Endometrial microvascular endothelial cells (primary cell): ENCODE measurements around the gene WRAP53. TPM values are rescaled to one million over a fixed set of nuclear protein-coding genes. Genes with fewer than 3 reads are reported as not detected.

Experiments used
- in situ Hi-C: cut with HindIII; loops from 2 replicates; pipeline ENCODE4 v1.10.0; 2017; ENCODE audit warnings: low sequenced_read_pairs, low pct_unique_long_range_greater_than_20kb; ENCODE audit errors: inconsistent ontology term
- total RNA-seq: library from RNA; depleted of rRNA; stranded (reverse); fragments of >200 nt; gene quantifications from one replicate; pipeline ENCODE4 v1.2.3, GENCODE V29; 2015; ENCODE audit errors: inconsistent ontology term

Gene WRAP53
- total RNA-seq, 1 donor from 2014 or later = 24.4 TPM

GRCh38 chr17:7676533-7676932 is 11.7 kb upstream of the WRAP53 start:
- in situ Hi-C loops = no loop called here

DNA sequence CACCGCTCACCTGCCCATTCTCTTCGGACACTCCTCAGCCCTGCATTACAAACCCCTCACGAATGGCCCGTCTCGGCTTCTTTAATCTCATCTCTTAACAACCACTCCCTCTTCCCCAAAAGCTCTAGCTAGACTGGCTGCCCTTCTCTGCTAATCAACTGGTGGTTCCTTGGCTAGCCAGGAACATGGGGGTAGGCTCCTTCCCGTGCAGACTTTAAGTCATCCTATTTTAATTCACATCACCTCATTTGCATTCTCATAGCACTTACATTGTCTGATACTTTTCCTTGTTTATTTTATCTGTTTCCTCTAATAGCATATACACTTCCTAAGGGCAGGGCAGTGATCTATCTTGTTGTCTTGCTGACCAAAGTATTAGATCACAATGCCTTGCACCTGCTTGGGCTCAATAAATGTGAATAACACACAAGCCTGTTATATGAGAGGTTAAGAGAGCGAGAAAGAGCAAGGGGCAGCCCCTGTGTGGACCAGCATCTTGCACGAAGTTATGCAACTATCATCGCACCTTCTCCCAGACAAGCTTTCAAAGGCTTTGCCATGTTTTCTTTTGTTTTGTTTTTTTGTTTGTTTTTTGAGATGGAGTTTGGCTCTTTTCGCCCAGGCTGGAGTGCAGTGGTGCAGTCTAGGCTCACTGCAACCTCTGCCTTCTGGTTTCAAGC is 10.7 kb upstream of the WRAP53 start:
- in situ Hi-C loops = no loop called here

GRCh38 chr17:7684851-7685532 is 3.3 kb upstream of the WRAP53 start:
- in situ Hi-C loops = no loop called here

GRCh38 chr17:7685533-7686221 is 2.6 kb upstream of the WRAP53 start:
- in situ Hi-C loops = no loop called here

DNA sequence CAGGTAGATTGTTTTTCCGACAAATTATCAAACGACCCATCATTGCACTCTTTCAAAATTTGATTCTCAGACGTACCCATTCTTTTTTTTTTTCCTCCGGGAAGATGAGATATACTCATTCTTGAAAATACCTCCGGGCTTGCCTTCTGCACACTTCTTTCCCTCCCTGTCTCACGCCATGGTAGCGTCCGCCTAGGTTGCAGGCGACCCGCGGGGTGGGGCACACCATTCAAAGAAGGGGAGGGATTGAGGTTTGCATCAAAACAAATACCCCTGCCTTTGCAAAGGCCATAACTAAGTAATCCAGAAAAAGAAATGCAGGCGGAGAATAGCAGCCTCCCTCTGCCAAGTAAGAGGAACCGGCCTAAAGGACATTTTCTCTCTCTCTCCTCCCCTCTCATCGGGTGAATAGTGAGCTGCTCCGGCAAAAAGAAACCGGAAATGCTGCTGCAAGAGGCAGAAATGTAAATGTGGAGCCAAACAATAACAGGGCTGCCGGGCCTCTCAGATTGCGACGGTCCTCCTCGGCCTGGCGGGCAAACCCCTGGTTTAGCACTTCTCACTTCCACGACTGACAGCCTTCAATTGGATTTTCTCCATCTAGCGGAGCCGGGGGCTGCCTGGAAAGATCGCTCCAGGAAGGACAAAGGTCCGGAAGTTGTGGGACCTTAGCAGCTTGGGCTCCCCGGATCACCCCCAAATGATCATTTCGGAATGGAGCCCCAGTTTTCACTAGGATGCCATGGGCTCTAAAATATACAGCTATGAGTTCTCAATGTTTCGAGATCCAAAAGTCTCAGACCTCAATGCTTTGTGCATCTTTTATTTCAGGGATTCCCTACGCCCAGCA is 1.8 kb upstream of the WRAP53 start:
- in situ Hi-C loops = no loop called here

DNA sequence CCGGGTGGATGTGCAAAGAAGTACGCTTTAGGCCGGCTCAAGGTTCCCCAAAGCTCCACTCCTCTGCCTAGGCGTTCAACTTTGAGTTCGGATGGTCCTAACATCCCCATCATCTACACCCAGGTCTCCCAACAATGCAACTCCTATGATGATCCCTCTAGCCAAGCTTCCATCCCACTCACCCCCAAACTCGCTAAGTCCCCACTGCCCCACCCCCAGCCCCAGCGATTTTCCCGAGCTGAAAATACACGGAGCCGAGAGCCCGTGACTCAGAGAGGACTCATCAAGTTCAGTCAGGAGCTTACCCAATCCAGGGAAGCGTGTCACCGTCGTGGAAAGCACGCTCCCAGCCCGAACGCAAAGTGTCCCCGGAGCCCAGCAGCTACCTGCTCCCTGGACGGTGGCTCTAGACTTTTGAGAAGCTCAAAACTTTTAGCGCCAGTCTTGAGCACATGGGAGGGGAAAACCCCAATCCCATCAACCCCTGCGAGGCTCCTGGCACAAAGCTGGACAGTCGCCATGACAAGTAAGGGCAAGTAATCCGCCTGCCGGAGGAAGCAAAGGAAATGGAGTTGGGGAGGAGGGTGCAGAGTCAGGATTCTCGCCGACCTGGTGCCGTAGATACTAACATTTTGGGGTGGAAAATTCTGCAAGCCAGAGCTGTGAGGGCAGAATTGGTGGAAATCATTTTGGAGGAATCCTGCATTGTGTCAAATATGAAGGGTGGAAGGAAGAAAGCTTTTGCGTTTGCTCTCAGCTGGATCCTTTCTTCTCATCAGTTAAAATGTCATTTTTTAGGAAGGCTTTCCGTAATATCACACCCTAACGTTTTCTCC is 987 bp upstream of the WRAP53 start, which contains the start of gene TP53:
Gene TP53, minus strand, starts transcription at position 419 of the 836 bp plus-strand sequence. CDS start 10,896 bp downstream, outside the sequence.
- in situ Hi-C loops = no loop called here

DNA sequence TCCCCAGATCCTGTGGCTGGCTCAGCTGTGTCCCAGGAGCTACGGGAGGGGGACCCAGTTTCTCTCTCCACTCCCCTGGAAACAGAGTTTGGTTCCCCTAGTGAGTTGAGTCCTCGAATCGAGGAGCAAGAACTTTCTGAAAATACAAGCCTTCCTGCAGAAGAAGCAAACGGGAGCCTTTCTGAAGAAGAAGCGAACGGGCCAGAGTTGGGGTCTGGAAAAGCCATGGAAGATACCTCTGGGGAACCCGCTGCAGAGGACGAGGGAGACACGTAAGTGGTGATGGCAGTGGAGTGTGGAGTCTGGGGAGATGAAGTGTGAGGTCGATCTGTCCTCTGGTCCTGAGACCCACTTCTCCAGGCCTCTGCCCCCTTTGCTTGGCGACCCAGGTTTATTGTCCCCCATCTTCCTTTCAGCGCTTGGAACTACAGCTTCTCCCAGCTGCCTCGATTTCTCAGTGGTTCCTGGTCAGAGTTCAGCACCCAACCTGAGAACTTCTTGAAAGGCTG is 585 bp downstream of the WRAP53 start:
- in situ Hi-C loops = no loop called here

DNA sequence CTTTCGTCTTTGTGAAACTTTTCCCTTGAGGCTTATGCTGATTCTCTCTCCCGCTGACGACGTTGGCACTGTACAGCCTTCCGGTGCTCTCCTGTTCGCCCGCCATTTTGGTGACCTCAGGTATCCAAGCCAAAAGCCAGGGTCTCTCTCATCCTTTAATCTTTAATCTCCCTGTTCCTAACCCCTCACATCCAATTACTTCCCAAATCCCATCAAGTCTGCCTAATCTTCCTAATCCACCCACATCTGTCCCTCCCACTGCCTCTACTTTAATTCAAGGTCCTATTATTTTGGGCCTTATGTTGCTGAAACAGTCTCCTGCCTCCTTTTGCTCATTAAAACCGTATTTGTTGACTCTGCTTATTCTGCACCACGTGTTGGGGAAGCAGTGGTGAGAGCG is 7.3 kb downstream of the WRAP53 start:
- in situ Hi-C loops = no loop called here

DNA sequence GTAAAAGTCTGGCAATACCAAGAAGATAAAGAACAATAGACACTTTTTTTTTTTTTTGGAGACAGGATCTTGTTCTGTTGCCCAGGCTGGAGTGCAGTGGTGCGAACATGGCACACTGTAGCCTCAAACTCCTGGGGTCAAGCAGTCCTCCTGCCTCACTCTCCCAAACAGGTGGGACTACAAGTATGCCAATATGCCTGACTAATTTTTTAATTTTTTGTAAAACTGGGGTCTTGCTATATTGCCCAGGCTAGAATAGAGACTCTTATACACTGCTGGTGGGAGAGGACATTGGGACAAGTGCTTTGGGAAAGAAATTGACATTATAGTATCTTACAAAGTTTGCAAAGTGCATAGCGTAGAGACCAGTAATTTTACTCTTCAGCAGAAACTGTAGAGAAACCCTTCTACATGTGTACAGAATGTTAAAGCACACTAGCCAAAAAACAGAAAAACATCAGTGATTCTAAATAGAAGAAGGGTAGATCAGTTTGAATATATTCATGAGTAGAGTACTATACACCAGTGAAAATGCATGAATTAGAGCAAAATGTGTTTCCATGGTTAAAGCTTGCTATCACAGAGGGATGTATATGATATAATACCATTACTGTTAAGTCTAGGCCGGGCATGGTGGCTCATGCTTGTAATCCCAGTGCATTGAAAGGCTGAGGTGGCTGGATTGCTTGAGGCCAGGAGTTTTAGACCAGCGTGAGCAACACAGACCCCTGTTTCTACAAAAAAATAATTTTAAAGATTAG is 9.7 kb downstream of the WRAP53 start:
- in situ Hi-C loops = no loop called here

- in situ Hi-C loops = no loop called here
Measured at GRCh38 chr17:7700510-7700909, 12.2 kb downstream of the WRAP53 start.

- in situ Hi-C loops = no loop called here
Measured at GRCh38 chr17:7701681-7702080, 13.4 kb downstream of the WRAP53 start.

DNA sequence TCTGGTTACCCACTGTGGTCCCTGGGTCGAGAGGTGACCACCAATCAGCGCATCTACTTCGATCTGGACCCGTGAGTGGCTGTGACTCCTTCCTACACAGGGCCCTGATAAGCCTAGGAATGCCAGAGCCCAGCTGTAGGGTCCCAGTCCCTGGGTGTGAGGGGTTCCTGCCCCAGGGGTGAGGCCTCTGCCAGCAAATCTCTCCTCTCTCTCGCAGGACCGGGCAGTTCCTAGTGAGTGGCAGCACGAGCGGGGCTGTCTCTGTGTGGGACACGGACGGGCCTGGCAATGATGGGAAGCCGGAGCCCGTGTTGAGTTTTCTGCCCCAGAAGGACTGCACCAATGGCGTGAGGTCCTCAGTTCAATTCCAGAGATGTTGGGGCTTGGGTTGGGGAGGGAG is 14.5 kb downstream of the WRAP53 start:
- in situ Hi-C loops = no loop called here

DNA sequence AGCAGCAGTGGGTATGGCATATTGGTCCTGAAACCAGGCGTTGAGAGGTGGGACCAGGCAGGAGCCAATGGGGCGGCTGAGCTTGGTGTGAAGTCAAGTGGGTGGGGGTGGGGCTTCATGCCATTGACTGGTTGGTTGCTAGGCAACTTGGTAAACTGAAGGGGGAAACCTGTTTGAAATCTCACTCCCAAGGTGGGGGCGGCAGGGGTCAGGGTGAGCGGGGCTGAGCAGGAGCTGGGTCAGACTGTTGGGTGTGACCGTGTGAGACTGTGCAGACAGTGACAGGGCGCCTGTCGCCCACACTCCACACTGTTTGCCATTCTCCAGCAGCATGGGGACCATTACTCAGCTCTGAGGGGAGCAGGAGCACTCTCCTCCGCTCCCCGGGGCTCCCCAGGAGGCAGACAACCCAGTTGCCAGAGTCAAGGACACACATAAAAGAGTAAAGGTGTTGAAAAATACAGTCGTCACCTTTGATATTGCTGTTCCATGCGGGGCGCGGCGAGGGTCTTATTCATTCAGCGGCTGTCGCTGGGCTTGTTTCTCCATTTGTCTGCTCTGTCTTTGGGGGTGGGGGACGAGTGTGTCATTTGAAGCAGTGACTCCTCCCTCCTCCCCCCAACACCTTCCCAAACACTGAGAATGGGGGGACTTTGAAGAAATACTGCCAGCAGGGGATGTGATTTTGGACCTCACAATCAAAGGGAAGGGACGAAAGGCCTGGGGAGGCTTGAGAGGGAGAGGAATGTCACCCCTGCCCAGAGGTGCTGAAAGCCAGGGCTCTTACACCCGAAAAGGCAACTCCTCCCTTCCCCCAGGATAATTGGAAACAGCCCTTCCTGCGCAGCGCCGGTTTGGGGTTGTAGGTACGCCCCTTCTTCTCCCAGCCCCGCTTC is 15.6 kb downstream of the WRAP53 start:
- in situ Hi-C loops = no loop called here

DNA sequence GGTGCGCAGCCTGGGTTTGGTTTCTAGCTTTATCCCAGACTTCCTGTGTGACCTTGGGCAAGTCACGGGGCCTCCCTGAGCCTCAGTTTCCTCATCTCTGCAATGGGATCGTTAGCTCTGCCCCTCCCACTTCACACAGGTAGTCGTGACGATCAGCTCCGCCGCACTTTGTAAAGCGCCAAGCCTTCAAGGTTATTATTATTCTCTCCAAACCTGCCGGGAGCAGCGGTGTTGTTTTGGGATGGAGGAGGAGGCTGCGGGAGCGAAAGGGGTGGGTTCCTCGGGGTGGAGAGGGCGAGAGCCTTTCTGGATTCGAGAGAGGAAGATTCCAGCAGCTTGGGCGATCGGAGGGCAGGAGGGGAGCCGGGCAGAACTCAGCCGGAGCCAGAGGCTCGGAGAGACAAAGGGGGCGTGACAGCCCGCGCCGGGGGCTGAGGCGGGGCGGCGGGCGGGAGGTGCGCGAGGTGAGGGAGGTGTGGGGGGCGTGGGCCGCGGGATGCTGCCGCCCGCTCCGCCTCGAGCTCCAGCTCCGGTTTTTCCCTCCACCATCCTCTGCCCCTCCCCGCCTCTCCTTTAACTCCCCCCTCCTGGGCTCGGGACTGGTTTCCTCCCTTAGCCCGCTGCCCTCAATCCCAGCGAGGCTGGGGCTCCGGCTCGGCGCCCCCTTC is 16.5 kb downstream of the WRAP53 start, which contains the start of gene EFNB3:
Gene EFNB3, plus strand, starts transcription at position 602 of the 668 bp plus-strand sequence. CDS start 397 bp downstream, outside the sequence.
- in situ Hi-C loops = no loop called here

DNA sequence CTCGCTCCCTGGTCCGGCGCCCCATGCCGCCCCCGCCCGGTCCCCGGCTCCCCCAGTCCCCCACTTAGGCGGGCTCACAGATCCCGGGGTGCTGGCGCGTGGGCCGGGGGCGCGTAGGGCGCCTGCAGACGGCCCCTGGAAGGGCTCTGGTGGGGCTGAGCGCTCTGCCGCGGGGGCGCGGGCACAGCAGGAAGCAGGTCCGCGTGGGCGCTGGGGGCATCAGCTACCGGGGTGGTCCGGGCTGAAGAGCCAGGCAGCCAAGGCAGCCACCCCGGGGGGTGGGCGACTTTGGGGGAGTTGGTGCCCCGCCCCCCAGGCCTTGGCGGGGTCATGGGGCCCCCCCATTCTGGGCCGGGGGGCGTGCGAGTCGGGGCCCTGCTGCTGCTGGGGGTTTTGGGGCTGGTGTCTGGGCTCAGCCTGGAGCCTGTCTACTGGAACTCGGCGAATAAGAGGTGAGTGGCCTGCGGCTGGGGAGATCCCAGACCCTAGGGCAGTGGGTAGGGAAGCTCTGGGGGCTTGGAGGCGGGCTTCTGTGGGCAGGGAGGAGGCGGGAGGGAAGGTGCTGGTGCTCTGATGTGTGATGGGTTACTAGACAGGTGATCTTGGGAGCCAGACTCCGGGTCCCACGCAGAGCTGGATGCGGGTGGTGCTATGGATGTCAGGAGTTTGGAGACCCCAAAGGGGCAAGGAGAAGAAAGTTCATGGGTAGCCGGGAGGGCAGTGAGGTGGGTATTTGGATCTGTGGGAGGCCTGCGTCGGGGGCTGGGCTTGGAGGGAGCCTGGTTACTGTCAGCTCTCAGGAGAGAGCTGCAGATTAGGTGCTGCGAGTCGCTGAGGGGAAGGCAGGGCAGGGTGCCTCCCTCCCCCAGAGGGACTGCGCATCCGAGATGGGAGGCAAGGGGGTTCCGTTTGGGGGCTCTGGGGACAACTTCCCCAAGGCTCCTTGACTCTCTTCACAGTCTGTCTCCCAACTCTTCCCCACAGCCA is 17.3 kb downstream of the WRAP53 start:
- in situ Hi-C loops = no loop called here
